ENCODE results near the gene RSPRY1.

- TF ChIP-seq CTCF (conservative IDR thresholded peaks at IDR 0.05 in 1 of 2, IDR thresholded peaks at IDR 0.05 in 1 of 2; ENCODE audit: low read depth in 1 of 2, low read length in 2 of 2) (no peak), EZH2 (IDR thresholded peaks at IDR 0.05; ENCODE audit: low read length, missing control alignments) (no peak)
Measured at GRCh38 chr16:57244463-57244766, 58.3 kb downstream of the RSPRY1 start.

Data from fibroblast of lung (primary cell).